ENCODE data around the gene SUSD6. TPM values are rescaled to one million over a fixed set of nuclear protein-coding genes. Genes with fewer than 3 reads are reported as not detected.

The SUSD6 gene
- total RNA-seq, 2 experiments from 2014 or later = 62.9 to 66.4 TPM

- CTCF ChIA-PET = interaction anchor here (1.0 kb wide), 1 partner anchor 9 kb away, joined by 3 read pairs; no protein-coding TSS in a partner anchor
- no peaks in the 10 kb centered on the region for H3K27me3 Mint-ChIP-seq
- peaks cover 62% of the 10 kb centered on the region for H3K36me3 Mint-ChIP-seq
- peaks cover 92% of the 10 kb centered on the region for H3K4me1 Mint-ChIP-seq
- no peaks in the 10 kb centered on the region for H3K9me3 Mint-ChIP-seq (ENCODE audit: low read depth)
- H3K4me3 Mint-ChIP-seq = no peak overlapping the region
- no peak overlapping the region for H3K27ac Mint-ChIP-seq
- ATAC-seq (no peak), DNase-seq (no peak)
Observed at GRCh38 chr14:69664265-69664664, 52.9 kb downstream of the SUSD6 start.

DNA sequence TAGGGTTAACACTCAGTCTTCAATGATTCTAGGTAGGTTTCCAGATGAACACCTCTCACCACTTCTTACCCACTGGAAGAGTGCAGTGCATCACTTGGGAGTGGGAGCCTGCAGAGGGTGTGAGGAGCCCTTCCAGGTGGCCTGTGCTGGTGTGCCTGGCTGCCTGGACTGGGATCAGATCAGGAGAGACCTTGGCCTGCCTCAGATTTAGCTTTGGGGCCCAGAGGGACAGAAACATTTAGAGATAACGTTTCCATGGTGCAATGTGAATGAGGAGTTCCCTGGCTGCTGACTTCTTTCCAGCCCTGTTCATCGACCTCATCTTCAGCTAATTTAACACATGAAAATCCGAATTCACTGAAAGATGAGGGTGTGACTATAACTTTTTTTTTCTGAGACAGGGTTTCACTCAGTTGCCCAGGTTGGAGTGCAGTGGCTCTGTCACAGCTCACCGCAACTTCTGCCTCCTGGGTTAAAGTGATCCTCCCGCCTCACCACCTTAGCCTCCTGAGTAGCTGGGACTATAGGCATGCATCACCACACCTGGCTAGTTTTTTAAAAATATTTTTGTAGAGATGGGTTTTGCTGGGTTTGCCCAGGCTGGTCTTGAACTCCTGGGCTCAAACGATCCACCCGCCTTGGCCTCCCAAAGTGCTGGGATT, 53.6 kb downstream of the SUSD6 start:
- Mint-ChIP-seq H3K27ac (no peak overlapping the region), H3K27me3 (no peaks in the 10 kb centered on the region), H3K4me3 (no peak overlapping the region), H3K4me1 (peaks cover 92% of the 10 kb centered on the region), H3K36me3 (peaks cover 62% of the 10 kb centered on the region), H3K9me3 (ENCODE audit: low read depth) (no peaks in the 10 kb centered on the region)
- CTCF ChIA-PET = interaction anchor here (1.0 kb wide), 1 partner anchor 8 kb away, joined by 3 read pairs; no protein-coding TSS in a partner anchor
- no peak for DNase-seq
- ATAC-seq = no peak

- no peak for DNase-seq
- Mint-ChIP-seq H3K27me3 (no peaks in the 10 kb centered on the region), H3K4me1 (peaks cover 92% of the 10 kb centered on the region), H3K27ac (peak overlapping the region; percentile 38), H3K4me3 (no peak overlapping the region), H3K9me3 (ENCODE audit: low read depth) (no peaks in the 10 kb centered on the region), H3K36me3 (peaks cover 65% of the 10 kb centered on the region)
- CTCF ChIA-PET = interaction anchor here (1.4 kb wide), 1 partner anchor 9 kb away, joined by 3 read pairs; no protein-coding TSS in a partner anchor
- no peak for ATAC-seq
Observed at GRCh38 chr14:69665631-69666030, 54.2 kb downstream of the SUSD6 start.

- CTCF ChIA-PET = interaction anchor here (1.4 kb wide), 1 partner anchor 9 kb away, joined by 3 read pairs; no protein-coding TSS in a partner anchor
- no peak overlapping the region for H3K27ac Mint-ChIP-seq
- H3K36me3 Mint-ChIP-seq = peaks cover 69% of the 10 kb centered on the region
- no peak for DNase-seq
- H3K4me1 Mint-ChIP-seq = peaks cover 92% of the 10 kb centered on the region
- no peak for ATAC-seq
- H3K9me3 Mint-ChIP-seq (ENCODE audit: low read depth) = no peaks in the 10 kb centered on the region
- H3K27me3 Mint-ChIP-seq = no peaks in the 10 kb centered on the region
- no peak overlapping the region for H3K4me3 Mint-ChIP-seq
Observed at GRCh38 chr14:69666112-69666511, 54.7 kb downstream of the SUSD6 start.

DNA sequence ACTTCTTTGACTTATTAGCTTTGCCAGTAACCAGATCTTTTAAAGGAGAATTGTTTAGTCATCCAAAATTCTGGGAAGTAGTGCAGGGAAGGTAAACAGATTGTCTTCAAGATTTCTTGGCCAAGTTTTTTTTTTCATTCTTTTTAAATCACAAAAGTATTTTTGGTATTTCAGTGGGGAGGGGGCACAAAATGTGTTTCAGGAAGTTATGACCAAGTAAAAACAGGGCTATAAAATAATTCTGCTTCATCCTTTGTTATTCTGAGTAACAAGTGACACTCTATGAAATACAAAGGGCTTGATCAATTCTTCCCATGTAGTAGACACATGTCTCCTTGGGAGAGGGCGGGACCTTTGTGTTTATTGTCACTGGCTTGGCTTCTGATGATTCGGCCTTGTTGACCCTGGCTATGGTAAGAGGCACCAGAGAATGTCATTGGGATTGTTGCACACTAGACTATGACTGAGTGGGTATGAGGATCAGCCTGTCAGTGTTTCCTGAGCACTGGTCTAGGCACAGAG, 55.4 kb downstream of the SUSD6 start:
- ATAC-seq (no peak), DNase-seq (no peak)
- Mint-ChIP-seq H3K36me3 (peaks cover 68% of the 10 kb centered on the region), H3K4me1 (peaks cover 92% of the 10 kb centered on the region), H3K9me3 (ENCODE audit: low read depth) (no peaks in the 10 kb centered on the region), H3K4me3 (peak overlapping the region; percentile 65), H3K27ac (peak overlapping the region; percentile 83), H3K27me3 (no peaks in the 10 kb centered on the region)
- CTCF ChIA-PET = interaction anchor here (1.4 to 1.7 kb wide), 2 partner anchors 8 to 28 kb away, joined by 3 to 6 read pairs; no protein-coding TSS in a partner anchor

DNA sequence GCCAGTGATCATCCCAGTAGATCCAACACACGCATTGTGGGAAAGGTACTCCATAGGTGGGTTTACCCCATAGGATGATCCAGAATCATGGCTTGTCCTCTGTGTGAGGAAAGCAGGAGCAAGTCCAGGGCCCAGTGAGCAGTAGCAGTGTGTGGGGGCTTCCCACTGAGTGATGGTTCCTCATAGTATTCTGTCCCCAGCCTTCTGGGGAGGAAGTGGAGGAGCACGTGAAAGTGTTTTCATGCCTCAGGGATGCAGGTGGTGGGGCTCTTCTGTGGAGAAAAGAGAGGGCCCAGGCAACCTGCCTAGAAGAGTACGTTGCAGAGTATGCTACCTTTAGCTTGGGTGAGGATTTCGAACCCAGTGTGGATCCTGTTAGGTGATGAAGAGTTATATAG, 56.5 kb downstream of the SUSD6 start:
- no peaks in the 10 kb centered on the region for H3K27me3 Mint-ChIP-seq
- peak; percentile 22 for ATAC-seq
- CTCF ChIA-PET = interaction anchor here (0.7 to 1.7 kb wide), 10 partner anchors 9 to 83 kb away, joined by 3 to 6 read pairs (median 4); no protein-coding TSS in a partner anchor
- H3K27ac Mint-ChIP-seq = peak overlapping the region; percentile 83
- no peak for DNase-seq
- no peaks in the 10 kb centered on the region for H3K9me3 Mint-ChIP-seq (ENCODE audit: low read depth)
- H3K4me1 Mint-ChIP-seq = peaks cover 92% of the 10 kb centered on the region
- H3K4me3 Mint-ChIP-seq = peak overlapping the region; percentile 65
- peaks cover 61% of the 10 kb centered on the region for H3K36me3 Mint-ChIP-seq

GRCh38 chr14:69669375-69669774, 58.0 kb downstream of the SUSD6 start:
- no peaks in the 10 kb centered on the region for H3K27me3 Mint-ChIP-seq
- peaks cover 94% of the 10 kb centered on the region for H3K4me1 Mint-ChIP-seq
- peaks cover 52% of the 10 kb centered on the region for H3K36me3 Mint-ChIP-seq
- no peaks in the 10 kb centered on the region for H3K9me3 Mint-ChIP-seq (ENCODE audit: low read depth)
- H3K4me3 Mint-ChIP-seq = no peak overlapping the region
- peak overlapping the region; percentile 70 for H3K27ac Mint-ChIP-seq
- no peak for DNase-seq
- no peak for ATAC-seq
- CTCF ChIA-PET = interaction anchor here (0.5 to 1.8 kb wide), 7 partner anchors 8 to 72 kb away, joined by 3 to 6 read pairs (median 3); no protein-coding TSS in a partner anchor

DNA sequence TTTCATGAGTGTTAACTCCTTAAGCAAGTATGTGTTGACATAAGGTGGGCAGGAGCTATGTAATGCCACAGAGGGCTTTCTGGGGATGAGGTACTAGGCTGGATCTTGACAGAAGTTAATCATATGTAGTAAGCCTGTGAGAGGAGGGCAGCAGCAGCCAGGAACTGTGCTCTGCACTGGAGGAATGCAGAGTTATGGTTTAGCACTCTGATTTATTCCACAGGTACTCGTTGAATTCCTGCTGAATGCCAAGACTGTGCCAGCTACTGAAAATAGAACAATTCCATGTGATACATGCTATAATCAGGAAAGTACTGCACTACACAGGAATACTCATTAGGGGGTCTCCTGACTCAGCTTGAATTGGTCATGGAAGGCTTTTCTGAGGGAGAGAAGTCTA, 58.7 kb downstream of the SUSD6 start:
- no peaks in the 10 kb centered on the region for H3K27me3 Mint-ChIP-seq
- DNase-seq (no peak), ATAC-seq (no peak)
- peak overlapping the region; percentile 4 for H3K27ac Mint-ChIP-seq
- peaks cover 94% of the 10 kb centered on the region for H3K4me1 Mint-ChIP-seq
- H3K36me3 Mint-ChIP-seq = peaks cover 47% of the 10 kb centered on the region
- no peaks in the 10 kb centered on the region for H3K9me3 Mint-ChIP-seq (ENCODE audit: low read depth)
- no peak overlapping the region for H3K4me3 Mint-ChIP-seq
- CTCF ChIA-PET = interaction anchor here (0.7 to 1.8 kb wide), 3 partner anchors 9 to 59 kb away, joined by 3 to 6 read pairs (median 3); partner anchors contain the start of gene SUSD6

GRCh38 chr14:69671365-69672030, 60.1 kb downstream of the SUSD6 start:
- DNase-seq (no peak), ATAC-seq (no peak)
- no peaks in the 10 kb centered on the region for H3K27me3 Mint-ChIP-seq
- peak overlapping the region; percentile 32 for H3K27ac Mint-ChIP-seq
- CTCF ChIA-PET = interaction anchor here (1.2 kb wide), 1 partner anchor 60 kb away, joined by 3 read pairs; the partner anchor contains the start of gene SUSD6
- no peaks in the 10 kb centered on the region for H3K9me3 Mint-ChIP-seq (ENCODE audit: low read depth)
- H3K4me1 Mint-ChIP-seq = peaks cover 95% of the 10 kb centered on the region
- H3K4me3 Mint-ChIP-seq = no peak overlapping the region
- peaks cover 40% of the 10 kb centered on the region for H3K36me3 Mint-ChIP-seq

DNA sequence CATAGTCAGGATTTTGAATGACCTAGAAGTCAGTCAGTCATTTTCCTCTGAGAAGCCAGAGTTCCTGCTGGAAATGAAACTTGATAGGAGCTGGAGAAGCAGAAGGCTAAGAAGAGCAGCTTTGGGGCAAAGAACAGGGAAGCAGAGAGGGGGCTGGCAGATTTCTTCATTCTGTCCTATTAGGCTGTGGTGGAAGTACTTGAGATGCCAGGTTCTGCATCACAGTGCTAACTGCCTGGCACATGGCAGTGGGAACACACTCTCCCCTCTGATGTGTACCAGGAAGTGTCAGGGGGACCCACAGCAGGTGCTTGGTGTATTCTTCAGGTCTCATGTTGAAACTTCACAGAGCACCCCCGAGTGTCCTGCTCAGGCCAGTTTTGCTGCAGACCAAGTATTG, 61.0 kb downstream of the SUSD6 start:
- Mint-ChIP-seq H3K4me3 (no peak overlapping the region), H3K27me3 (no peaks in the 10 kb centered on the region), H3K4me1 (peaks cover 94% of the 10 kb centered on the region), H3K9me3 (ENCODE audit: low read depth) (no peaks in the 10 kb centered on the region), H3K27ac (peak overlapping the region; percentile 83), H3K36me3 (peaks cover 41% of the 10 kb centered on the region)
- no peak for DNase-seq
- no peak for ATAC-seq
- CTCF ChIA-PET = interaction anchor here (1.0 to 3.5 kb wide), 10 partner anchors 8 to 54 kb away, joined by 3 to 11 read pairs (median 4); no protein-coding TSS in a partner anchor

DNA sequence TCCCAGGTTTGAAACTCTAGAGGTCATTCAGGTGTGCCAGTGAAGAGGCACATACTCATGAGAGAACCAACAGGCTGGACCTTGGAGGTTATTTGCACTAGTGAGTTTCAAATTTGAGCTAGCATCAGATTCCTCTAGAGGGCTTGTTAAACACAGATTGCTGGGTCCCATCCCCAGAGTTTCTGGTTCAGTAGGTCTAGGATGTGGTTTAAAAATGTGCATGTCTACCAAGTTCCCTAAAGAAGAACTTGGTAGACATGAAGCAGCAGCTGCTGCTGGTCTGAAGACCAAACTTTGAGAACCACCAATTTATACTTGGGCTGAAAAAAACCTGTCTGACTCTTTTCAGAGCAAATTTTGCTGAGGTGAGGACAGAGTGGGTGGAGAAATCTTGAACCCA, 61.7 kb downstream of the SUSD6 start:
- CTCF ChIA-PET = interaction anchor here (1.0 to 3.5 kb wide), 15 partner anchors 9 to 65 kb away, joined by 3 to 11 read pairs (median 5); no protein-coding TSS in a partner anchor
- DNase-seq (peak; percentile 60), ATAC-seq (peak; percentile 31)
- Mint-ChIP-seq H3K27ac (peak overlapping the region; percentile 83), H3K4me3 (peak overlapping the region; percentile 55), H3K4me1 (peaks cover 93% of the 10 kb centered on the region), H3K9me3 (ENCODE audit: low read depth) (no peaks in the 10 kb centered on the region), H3K36me3 (peaks cover 40% of the 10 kb centered on the region), H3K27me3 (no peaks in the 10 kb centered on the region)

DNA sequence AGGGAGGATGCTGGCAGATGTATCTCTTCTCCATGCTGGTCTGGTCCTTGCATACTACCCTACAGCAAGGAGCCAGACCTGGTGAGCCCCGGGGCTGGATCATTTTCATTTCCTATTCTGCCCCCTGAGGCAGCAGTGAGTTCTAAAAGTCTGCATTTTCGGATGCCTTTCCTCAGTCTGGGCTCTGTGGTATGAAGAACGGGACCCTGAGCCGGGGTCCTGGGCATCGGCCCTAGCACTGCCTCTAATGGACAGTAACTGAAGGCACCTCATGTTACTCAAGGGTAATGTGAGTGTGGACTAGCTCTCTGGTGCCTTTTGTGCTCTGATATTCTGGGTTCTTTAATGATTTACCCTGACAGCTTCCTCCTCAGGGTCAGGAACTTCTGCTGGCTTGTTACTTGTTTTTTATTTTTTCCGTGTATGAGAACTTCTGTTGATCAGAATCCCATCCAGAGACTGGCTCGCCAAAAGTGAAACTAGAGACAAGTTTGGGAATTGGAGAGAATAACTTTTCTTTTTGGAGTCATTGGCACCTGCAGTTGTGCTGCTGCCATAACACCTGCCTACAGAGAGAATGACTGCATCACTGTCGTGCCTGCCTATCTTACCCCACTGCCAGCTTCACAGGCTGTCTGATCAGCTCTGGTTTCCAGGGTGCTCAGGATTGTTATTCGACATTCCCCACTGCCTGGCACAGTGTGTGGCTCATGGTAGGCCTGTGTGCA, 62.3 kb downstream of the SUSD6 start:
- peak; percentile 24 for ATAC-seq
- CTCF ChIA-PET = interaction anchor here (1.0 to 3.5 kb wide), 18 partner anchors 9 to 66 kb away, joined by 3 to 11 read pairs (median 5); partner anchors contain the start of gene SUSD6

More for the DNA sequence above, 62.3 kb downstream of the SUSD6 start:
- H3K4me3 Mint-ChIP-seq = peak overlapping the region; percentile 55
- peak overlapping the region; percentile 83 for H3K27ac Mint-ChIP-seq
- peaks cover 40% of the 10 kb centered on the region for H3K36me3 Mint-ChIP-seq
- DNase-seq = no peak
- H3K9me3 Mint-ChIP-seq (ENCODE audit: low read depth) = no peaks in the 10 kb centered on the region
- no peaks in the 10 kb centered on the region for H3K27me3 Mint-ChIP-seq
- H3K4me1 Mint-ChIP-seq = peaks cover 91% of the 10 kb centered on the region

All from activated CD8-positive, alpha-beta memory T cell treated with anti-CD3 and anti-CD28 coated beads, Interleukin-2, amount 10 ng/mL, durations not matched to agents 7 days and 5 days (primary cell).